ENCODE results near the gene FTO.

FTO gene

DNA sequence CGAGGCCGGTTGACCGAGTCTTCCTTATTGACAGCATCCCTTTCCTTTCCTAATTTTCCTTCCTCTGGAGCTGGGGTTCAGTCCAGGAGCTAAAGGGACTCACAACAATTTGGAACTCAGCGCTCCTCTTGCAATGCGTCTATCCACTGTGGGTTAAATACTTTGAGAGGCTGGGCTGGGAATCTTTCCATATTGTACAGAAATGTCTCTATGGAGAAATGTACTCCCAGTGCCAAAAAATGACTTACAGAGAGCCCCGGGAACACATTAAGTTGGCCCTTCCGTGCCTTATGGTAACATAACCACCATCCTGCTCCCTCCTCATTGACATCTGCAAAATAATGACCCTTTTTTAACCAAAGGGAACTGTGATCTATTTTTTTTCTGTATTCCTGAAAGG lies 192.8 kb downstream of the FTO start:
- DNase-seq (ENCODE audit: low read depth in 2 of 2): no peak

DNA sequence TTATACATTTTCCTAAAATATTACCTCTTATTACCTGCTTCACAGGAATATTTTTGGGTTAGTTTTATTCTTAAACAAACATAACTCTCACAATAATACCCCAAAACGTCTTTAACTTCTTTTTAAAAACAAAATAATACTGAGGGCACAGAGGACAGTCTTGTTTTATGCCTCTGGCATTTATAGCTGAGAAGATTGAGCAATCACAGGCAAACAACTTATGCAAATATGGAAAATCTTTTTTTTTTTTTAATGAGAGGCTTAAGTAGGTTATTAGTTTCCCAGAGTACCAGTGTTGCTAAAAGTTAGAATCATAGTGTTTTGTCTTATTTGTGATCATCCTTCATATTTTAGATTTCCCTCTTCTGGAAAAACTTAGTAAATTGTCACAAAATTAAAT lies 195.0 kb downstream of the FTO start:
- no peak for DNase-seq (ENCODE audit: low read depth in 2 of 2)

DNA sequence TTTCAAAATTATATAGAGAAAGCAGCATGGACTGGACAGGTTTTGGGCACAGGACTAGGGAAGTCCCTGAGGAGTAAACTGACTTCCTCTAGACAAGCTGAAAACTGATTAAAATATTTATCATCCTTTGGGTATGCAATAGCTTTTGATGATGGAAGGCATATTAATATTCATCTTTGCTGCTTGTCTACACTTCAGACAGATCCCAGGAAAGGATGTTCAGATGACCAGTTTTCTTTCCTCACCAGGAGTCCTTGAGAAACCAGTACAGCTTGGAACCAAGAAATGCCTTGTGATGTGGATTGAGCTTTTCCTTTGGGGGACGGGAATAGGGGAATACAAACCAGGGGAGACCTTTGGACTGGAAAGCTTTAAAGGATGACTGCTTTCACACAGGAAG lies 195.5 kb downstream of the FTO start:
- no peak for DNase-seq (ENCODE audit: low read depth in 2 of 2)

DNA sequence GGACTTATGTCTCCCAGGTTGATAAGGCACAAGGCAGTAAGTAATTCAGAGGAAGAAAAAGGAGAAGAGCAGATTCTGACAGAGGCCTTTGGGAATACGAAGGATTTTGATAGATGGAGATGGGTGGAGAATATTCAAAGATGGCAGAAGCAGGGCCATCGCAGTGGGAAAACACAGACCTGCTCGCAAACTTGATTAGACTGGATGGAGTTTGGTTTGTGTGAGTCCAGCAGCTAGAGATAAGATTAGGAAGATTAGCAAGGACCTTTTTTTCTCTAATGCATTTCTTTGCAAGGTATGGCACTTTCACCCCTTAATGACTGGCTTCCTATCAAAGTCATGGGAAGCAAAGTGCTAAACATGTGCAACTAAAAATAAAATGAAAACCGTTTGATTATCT lies 196.7 kb downstream of the FTO start:
- no peak for DNase-seq (ENCODE audit: low read depth in 2 of 2)

DNA sequence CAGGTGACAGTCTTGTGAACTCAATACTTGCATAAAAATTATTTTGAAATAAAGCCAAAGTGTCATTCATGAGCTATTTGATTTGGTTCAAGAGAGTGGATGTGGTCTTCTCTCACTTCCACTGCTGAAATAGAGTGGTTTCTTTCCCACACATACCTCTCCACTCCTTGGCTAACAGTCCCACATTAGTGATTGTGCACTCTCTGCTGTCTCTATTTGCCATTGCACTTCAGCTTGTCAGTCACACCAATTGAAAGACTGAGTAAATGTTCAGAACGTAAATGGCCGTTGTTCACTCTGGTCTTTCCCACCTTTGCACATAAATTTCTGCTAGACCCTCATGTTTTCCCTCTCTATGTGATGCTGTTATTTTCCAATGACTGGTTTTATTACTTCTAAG lies 197.5 kb downstream of the FTO start:
- no peak for DNase-seq (ENCODE audit: low read depth in 2 of 2)

DNA sequence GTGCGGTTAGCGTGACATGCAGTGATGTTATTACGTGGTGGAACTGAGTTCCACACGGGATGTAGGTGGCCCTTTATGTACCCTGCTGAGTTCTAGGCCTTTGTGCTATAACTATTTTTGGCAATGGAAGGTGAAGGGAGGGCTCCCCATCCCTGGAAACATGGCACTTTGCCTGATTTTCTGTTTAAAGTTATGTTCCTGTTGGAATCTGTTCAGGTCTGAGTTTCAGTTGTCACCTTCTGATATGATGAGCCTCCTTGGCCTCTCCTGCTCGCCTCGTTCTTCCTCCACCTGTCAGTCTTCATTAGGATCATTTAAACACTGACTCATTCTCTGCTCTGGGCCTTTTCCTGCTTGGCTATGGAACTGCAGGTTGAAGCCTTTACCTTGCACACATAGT lies 200.6 kb downstream of the FTO start:
- DNase-seq (ENCODE audit: low read depth in 2 of 2): no peak

DNA sequence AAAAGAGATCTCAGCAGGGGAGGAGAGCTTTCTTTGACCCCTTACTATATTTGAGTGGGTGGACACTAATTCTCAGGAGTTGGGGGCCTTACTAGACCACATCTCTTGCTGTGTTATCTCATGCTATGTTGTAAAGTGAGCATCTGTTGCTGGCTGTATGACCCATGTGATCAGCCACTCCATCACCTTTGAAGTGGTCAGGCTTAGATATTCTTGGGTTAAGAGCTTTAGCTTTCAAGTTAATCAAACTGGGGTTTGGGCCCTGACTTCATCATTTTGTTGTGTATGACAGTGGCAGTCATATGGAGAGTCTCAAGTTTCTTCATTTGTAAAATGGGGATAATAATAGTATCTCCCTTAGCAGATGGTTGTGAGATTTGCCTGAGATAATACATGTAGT lies 201.1 kb downstream of the FTO start:
- no peak for DNase-seq (ENCODE audit: low read depth in 2 of 2)

DNA sequence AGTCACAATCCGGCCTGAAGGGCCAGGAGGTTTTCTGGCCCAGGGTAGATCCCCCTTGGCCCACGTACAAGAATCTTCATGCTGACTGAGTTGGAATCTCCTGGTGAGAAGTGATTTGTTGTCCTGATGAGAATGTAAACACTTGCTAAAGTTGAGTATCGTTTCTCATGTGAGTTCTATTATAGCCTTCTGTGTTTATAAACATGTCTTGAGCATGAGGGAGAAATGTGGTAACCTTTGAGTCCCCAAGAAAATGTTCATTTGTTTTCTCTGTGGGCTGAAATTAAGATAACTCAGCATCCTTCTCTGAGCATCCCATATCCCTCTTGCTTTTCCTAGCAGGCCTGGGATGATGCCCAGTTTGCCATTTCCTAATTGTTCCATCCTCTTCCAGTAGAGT lies 204.8 kb downstream of the FTO start:
- DNase-seq (ENCODE audit: low read depth in 2 of 2): no peak

DNA sequence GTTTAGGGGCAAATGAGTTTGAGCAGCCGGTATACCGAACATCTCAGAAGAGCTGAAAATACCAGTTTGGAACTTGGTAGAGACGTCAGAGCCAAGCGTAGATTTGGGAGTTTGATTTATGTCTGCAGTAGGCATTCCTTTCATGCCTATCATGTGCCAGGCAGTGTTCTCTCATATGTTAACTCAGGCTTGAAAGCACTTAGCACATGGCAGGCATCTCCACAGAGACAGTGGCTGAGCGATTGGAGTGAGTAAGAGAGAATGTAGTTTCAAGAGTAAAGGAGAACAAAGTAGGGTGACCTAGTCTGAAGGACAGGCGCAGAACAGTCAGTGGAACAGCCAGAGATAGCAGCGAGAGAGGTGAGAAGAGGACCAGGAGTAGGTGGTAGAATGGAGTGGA lies 207.0 kb downstream of the FTO start:
- no peak for DNase-seq (ENCODE audit: low read depth in 2 of 2)

DNA sequence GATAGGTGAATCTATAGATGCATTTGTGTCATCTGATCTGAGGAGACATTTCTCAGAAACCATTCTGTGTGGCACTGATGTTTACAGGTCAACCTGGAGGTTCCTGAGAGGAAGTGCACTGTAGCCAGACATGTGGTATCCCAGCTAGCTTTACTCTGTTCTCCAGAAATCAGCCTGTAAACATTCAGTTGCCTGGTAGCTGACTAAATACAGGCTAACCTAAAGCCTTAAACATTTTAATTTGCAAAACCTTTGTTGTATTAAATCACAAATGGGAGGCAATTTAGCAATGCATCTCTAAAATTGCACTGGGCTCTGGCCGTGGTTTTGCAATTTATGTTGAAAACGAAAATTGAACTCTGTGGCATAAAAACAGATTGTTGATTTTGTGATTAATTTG lies 207.6 kb downstream of the FTO start:
- DNase-seq (ENCODE audit: low read depth in 2 of 2): no peak

DNA sequence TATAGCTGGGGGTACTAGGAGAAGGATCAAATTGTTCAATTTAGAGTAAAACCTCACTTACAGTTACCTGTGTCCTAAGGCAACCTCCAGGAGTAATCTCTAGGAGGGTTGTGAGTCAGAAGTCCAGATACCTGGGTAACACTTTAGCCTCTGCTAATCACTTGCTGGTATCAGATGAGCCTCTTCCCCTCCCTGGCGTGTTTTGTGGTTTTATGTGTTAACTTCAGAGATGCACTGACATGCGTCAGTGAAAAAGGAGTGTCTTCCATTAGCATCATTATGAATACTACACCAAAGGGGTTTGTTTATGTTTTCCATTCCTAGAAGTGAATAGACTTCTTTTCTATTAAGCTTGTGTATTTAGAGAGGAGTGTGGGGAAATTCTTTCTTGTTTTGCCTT lies 208.2 kb downstream of the FTO start:
- DNase-seq (ENCODE audit: low read depth in 2 of 2): no peak

DNA sequence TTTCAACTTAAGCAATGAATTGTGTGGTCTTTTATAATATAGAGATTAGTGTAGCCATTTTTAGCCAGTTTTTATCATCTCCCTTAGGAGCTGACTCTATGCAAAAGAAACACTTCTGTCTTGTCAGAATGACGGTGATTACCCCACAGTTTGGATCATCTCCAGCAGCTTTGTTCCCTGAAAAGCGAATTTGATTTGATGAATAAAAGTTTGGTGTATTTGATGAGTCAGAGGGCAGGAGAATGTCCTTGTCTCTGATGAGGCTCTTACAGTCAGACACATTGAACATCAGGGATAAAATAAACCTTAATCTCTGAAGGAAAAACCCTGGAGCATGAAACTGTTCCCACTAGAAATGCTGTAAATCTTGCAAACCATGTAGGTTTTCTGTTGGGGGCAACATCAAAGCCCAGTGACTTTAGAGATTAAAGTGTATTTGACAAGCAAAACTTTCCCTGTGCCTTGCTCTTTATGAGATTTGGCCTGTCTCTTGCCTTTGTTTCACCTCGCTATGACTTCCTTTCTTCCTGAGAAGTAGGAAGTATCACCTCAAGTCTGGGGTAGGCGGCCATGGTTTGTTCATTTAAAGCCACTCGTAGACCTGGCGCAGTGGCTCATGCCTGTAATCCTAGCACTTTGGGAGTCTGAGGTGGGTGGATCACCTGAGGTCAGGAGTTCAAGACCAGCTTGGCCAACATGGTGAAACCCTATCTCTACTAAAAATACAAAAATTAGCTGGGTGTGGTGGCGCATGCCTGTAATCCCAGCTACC lies 209.3 kb downstream of the FTO start:
- no peak for DNase-seq (ENCODE audit: low read depth in 2 of 2)

DNA sequence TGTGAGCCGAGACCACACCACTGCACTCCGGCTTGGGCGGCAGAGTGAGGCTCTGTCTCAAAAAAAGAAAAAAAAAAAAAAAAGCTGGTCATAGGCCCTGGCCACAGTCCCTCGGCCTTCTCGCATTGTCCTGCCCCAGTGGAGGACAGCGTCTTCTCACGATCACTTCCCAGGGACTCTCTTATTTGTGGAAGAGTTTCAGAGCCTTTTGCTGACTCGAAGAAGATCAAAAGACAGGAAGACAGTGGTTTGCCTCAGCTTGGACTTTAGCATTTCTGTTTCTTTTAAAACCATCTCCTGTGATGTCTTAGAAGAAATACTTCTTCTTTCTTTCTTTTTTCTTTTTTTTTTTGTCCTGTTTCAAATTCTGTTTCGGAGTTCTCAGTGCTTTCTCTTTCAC lies 210.0 kb downstream of the FTO start:
- no peak for DNase-seq (ENCODE audit: low read depth in 2 of 2)

DNA sequence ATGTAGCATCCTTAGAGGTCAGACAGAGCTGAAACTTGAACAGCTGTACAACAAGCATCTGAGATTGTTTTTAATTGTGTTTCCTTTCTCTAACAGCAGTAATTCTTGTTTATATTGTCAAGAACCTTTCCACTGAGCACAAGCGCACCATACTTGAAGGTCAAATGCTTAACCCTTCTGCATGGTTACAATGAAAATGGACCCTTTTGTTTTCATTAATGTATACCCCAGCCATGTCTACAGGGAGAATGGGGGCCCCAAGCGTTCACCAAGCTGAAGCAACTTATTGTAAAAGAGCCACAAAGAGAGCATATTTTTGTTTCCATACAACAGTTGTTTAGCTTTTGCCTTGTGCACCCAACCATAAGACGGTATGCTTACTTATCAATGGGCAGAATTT lies 210.8 kb downstream of the FTO start:
- no peak for DNase-seq (ENCODE audit: low read depth in 2 of 2)

DNA sequence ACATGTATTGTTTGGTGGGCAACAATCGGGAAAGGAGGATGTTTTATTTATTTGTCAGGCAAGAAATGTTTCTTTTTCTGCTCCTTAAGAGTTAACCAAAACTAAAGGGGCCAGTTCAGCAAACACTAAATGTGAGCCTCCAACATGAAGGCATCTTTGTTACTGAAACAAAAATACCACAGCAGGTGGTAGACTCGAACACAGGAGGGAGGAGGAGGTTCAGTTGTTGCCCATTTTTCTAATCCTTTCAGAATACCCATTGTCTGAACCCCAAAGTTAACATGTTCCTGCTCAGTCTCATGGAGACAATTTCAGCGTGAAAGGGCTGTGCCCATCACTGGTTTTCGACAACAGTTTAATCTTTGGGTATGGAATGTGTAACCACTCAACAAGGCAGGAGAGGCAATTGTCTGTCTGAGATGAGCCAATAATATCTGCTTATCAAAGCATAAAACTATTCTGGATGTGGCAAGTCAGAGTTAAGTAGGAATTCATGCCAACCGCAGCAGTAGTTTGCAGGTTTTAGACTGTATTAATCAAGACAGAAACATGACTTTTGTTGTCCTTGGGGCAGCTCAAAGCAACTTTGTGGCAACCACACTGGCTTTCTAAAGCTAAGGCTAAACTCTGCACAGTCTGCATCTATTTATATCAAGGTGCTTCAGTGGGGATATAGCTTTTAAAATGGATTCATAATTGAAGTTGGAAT lies 211.7 kb downstream of the FTO start:
- no peak for DNase-seq (ENCODE audit: low read depth in 2 of 2)

DNA sequence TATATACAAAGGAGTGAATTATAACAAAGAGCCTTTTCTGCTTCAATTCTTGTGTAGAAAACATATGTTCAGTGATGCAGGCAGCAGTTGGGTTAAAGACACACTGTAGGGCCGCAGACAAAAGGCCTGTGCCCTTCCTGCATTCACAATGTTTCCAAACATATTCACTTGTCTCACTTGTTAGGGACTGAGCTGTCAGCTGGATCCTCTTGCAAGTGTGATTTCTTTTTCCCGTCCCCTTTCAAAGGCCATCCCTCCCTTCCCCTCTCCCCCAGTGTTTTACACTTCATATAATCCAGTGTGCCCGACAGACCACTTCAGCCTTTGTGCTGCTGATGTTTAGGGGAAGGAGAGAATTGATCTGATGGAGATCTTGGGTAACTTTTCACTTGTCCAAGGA lies 217.0 kb downstream of the FTO start:
- DNase-seq (ENCODE audit: low read depth in 2 of 2): no peak

DNA sequence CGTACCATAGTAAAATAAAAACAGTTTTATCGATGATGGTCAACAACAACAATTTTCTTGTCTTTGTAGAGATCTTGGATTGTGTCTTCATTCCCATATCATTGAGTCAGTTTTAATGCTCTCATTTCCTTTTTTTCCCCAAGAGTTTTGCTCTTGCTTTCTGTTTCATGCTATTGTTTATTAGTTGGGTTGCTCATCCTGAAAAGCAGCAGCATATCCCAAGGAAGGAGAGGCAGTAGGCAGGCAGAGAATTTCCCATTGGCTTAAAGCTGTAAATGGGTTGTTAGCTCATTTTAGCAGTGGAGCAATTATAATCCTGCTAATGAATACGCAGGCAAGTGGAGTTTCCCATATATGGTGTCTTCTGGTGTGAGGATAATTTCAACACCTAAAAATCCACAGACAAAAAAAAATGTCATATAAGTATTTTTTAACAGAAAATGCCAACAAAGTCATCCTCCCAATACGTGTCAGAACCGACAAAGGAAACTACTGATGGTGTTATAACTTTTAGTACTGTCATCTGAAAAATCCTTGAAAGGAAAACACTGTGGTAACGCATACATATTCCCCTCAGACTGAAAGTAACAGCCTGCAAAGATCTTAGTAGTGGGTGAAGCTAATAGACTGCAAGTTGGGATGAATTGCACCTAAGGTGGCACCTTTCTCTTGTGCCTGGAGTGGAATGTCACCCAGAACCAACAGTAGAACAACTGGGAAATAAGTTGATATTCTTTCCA lies 218.3 kb downstream of the FTO start:
- no peak for DNase-seq (ENCODE audit: low read depth in 2 of 2)

DNA sequence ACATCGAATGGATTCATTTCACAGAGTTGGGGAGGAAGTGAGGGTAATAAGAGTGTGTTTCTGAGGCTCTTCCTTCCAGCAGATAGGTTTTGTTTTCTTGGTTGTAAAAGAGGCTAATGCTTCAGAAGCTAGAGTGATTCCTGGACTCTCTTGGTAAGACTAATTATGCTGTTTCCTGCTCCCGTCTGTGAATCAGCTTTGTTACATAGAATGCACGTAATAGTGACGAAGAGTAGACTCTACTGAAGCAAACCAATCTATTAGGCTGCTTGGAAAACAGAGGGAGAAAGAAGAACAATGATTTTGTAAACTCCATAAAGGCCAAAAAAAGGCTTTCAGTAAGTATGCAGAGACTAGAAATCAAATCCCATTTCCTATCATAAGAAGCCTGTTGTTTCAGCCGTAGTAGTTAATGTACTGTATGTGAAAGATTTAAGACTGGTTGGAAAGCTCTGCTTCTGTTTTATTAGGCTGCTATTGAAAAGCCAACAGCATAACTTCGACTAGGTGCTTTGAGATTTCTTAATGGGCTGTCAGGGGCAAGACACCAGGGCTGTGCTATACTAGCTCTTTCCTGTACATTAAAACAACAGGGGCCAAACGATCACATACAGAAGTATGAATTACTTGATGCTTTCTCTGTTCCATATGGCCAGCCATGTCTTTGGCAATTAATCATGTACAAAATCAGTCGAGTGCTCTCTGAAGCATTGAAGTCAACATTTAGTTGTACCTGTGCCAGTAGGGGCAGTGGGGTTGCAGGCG lies 219.0 kb downstream of the FTO start:
- DNase-seq (ENCODE audit: low read depth in 2 of 2): no peak

DNA sequence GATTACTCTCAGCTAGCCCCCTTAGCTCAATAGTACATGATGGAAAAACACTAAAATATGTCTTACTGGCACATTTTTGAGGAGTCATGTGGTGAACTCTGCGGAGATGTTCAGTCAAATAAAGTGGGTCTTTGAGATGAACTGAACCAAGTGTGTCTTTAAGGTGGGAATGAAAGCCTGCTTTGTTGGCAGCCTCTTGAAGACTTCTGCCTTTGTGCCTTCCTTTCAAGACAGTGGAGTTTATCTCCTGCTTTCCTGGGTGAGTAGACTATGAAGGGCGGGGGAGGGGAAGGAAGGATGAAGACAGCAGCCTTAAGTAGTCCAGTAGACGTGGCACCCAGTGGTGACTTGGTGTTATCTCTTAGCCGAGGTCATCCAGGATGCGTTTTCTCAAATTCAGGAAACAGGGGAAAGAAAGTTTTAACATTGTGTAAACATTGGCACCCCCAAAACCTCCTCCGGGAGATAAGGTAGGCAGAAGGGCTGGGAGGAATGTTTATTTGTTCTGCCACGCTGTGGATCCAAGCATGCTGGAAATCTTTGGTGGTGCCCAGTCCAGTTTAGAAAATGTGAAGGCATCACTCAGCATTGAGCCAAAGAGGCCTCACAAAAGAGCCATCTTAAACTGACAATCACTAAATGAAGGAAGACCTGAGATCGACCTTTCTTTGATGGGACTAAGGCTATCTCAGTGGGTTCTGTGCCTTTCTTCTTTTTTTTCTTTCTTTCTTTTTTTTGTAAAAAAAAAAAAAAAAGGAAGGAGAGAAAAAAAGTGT lies 220.6 kb downstream of the FTO start:
- DNase-seq (ENCODE audit: low read depth in 2 of 2): no peak

DNA sequence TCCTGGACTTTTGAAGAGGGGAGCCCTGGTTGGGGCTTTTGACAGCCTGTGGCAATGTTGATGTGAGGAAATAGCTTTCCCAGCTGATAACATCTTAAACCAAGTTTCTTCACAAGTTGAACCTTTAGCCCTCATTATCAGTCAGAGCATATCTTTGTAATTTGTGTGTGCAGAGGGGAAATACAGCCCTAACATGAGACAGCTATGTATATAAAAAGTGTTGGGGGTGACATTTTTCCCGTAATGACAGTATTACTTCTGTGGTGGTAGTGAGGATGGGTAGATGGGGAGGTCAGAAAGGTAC lies 221.1 kb downstream of the FTO start:
- DNase-seq (ENCODE audit: low read depth in 2 of 2): no peak

DNA sequence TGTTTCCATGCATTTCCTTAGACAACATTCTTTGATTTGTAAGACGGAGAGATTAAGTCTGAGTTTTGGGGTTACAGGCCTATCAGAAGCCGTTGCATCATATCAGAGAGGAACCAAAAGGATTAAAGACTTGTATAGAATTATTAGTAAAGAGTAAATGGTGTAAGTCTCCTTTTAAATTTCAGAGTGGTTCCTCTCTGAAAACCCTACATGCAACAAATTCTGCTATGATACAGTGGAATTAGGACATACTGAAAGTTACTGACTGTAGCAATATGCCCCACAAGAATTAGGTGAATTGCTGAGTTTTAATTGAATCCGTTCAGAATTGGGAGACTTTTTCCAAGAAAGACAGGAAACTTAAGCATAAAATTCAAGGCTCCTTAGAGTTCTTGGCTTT lies 221.6 kb downstream of the FTO start:
- DNase-seq (ENCODE audit: low read depth in 2 of 2): no peak

DNA sequence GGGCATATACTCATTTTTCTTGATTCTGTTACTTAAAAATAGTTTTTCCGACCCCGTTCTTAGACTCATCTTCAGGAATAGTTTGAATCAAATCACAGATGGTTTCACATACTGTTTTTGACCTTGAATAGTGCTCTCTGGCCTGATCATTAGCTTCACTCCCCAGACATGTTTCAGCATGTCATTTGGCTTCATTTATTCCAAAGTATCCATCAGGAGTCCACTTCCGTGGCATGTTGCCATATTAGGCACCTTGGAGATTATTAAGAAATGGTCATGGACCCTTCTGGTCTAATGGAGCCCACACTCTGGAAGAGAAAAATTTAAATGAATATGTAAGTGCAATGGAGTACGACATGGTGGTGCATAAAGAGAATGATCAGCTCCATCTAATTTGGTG lies 222.3 kb downstream of the FTO start:
- DNase-seq (ENCODE audit: low read depth in 2 of 2): no peak
